Measurements from ENCODE around the gene FLNC. TPM values are rescaled to one million over a fixed set of nuclear protein-coding genes. Genes with fewer than 3 reads are reported as not detected.

FLNC gene
- polyA plus RNA-seq, 4 donors = 12.9 to 21.0 (median 13.6) TPM

- DNase-seq (ENCODE audit: low read depth in 4 of 4, low spot score in 3 of 4) = no peak
Observed at GRCh38 chr7:128875523-128875948, 45.3 kb downstream of the FLNC start.

- no peak for DNase-seq (ENCODE audit: low read depth in 4 of 4, low spot score in 3 of 4)
Observed at GRCh38 chr7:128876127-128876526, 45.9 kb downstream of the FLNC start.

GRCh38 chr7:128876586-128876977 is 46.4 kb downstream of the FLNC start:
- DNase-seq (ENCODE audit: low read depth in 4 of 4, low spot score in 3 of 4) = no peak

- DNase-seq (ENCODE audit: low read depth in 4 of 4, low spot score in 3 of 4) = no peak
Observed at GRCh38 chr7:128876978-128877755, 47.0 kb downstream of the FLNC start.

- no peak for DNase-seq (ENCODE audit: low read depth in 4 of 4, low spot score in 3 of 4)
Observed at GRCh38 chr7:128877756-128878120, 47.5 kb downstream of the FLNC start.

GRCh38 chr7:128878226-128879105 is 48.3 kb downstream of the FLNC start:
- no peak for DNase-seq (ENCODE audit: low read depth in 4 of 4, low spot score in 3 of 4)

GRCh38 chr7:128879461-128879938 is 49.3 kb downstream of the FLNC start:
- no peak for DNase-seq (ENCODE audit: low read depth in 4 of 4, low spot score in 3 of 4)

- no peak for DNase-seq (ENCODE audit: low read depth in 4 of 4, low spot score in 3 of 4)
Observed at GRCh38 chr7:128879939-128880746, 49.9 kb downstream of the FLNC start.

GRCh38 chr7:128880791-128881457 is 50.7 kb downstream of the FLNC start:
- no peak for DNase-seq (ENCODE audit: low read depth in 4 of 4, low spot score in 3 of 4)

- no peak for DNase-seq (ENCODE audit: low read depth in 4 of 4, low spot score in 3 of 4)
Observed at GRCh38 chr7:128881458-128882125, 51.4 kb downstream of the FLNC start.

- no peak for DNase-seq (ENCODE audit: low read depth in 4 of 4, low spot score in 3 of 4)
Observed at GRCh38 chr7:128882134-128882533, 51.9 kb downstream of the FLNC start.

GRCh38 chr7:128883622-128884448 is 53.6 kb downstream of the FLNC start:
- DNase-seq (ENCODE audit: low read depth in 4 of 4, low spot score in 3 of 4) = no peak

GRCh38 chr7:128884561-128885369 is 54.6 kb downstream of the FLNC start:
- DNase-seq (ENCODE audit: low read depth in 4 of 4, low spot score in 3 of 4) = no peak

GRCh38 chr7:128885370-128886187 is 55.4 kb downstream of the FLNC start:
- no peak for DNase-seq (ENCODE audit: low read depth in 4 of 4, low spot score in 3 of 4)

GRCh38 chr7:128886391-128887168 is 56.4 kb downstream of the FLNC start:
- DNase-seq (ENCODE audit: low read depth in 4 of 4, low spot score in 3 of 4) = no peak

All from right renal pelvis (tissue), 4 donors.